Measurements from ENCODE around the gene KPTN. TPM values are rescaled to one million over a fixed set of nuclear protein-coding genes. Genes with fewer than 3 reads are reported as not detected.

The KPTN gene
- total RNA-seq, 1 experiment from 2014 or later, result 22.8 TPM

- no peak for DNase-seq
- CTCF ChIA-PET, result interaction anchor here (0.5 kb wide), 1 partner anchor 1852 kb away, joined by 8 read pairs; no protein-coding TSS in a partner anchor
- intact Hi-C loops (cut with micrococcal nuclease; ENCODE audit: unreplicated experiment), result no loop called here
- Mint-ChIP-seq H3K4me1 (ENCODE audit: low read depth, unreplicated experiment) (no peaks in the 10 kb centered on the region), H3K27ac (ENCODE audit: unreplicated experiment) (peak overlapping the region; percentile 20), H3K36me3 (ENCODE audit: insufficient read depth, unreplicated experiment) (peaks cover 41% of the 10 kb centered on the region), H3K27me3 (ENCODE audit: unreplicated experiment) (no peaks in the 10 kb centered on the region), H3K9me3 (ENCODE audit: low read depth, unreplicated experiment) (no peaks in the 10 kb centered on the region), H3K4me3 (ENCODE audit: low read depth, unreplicated experiment) (no peak overlapping the region)
- TF ChIP-seq CTCF (IDR thresholded peaks at IDR 0.05; ENCODE audit: unreplicated experiment), result no peak
- BruUV-seq (replicated peaks), result no TSS peak
Observed at GRCh38 chr19:47495478-47496372, 11.7 kb upstream of the KPTN start.

GRCh38 chr19:47494729-47495128 lies 10.7 kb upstream of the KPTN start:
- CTCF ChIA-PET, result interaction anchor here (0.6 kb wide), 1 partner anchor 160 kb away, joined by 3 read pairs; no protein-coding TSS in a partner anchor
- BruUV-seq (replicated peaks), result no TSS peak
- Mint-ChIP-seq H3K27ac (ENCODE audit: unreplicated experiment) (no peak overlapping the region), H3K27me3 (ENCODE audit: unreplicated experiment) (no peaks in the 10 kb centered on the region), H3K9me3 (ENCODE audit: low read depth, unreplicated experiment) (no peaks in the 10 kb centered on the region), H3K36me3 (ENCODE audit: insufficient read depth, unreplicated experiment) (peaks cover 50% of the 10 kb centered on the region), H3K4me3 (ENCODE audit: low read depth, unreplicated experiment) (no peak overlapping the region), H3K4me1 (ENCODE audit: low read depth, unreplicated experiment) (no peaks in the 10 kb centered on the region)
- no peak for DNase-seq
- intact Hi-C loops (cut with micrococcal nuclease; ENCODE audit: unreplicated experiment), result no loop called here
- no peak for TF ChIP-seq CTCF (IDR thresholded peaks at IDR 0.05; ENCODE audit: unreplicated experiment)

- H3K4me3 Mint-ChIP-seq (ENCODE audit: low read depth, unreplicated experiment), result no peak overlapping the region
- H3K27ac Mint-ChIP-seq (ENCODE audit: unreplicated experiment), result no peak overlapping the region
- H3K36me3 Mint-ChIP-seq (ENCODE audit: insufficient read depth, unreplicated experiment), result peaks cover 53% of the 10 kb centered on the region
- BruUV-seq (replicated peaks), result no TSS peak
- DNase-seq, result no peak
- intact Hi-C loops (cut with micrococcal nuclease; ENCODE audit: unreplicated experiment), result no loop called here
- TF ChIP-seq CTCF (IDR thresholded peaks at IDR 0.05; ENCODE audit: unreplicated experiment), result no peak
- CTCF ChIA-PET, result interaction anchor here (0.6 kb wide), 1 partner anchor 160 kb away, joined by 3 read pairs; no protein-coding TSS in a partner anchor
- no peaks in the 10 kb centered on the region for H3K27me3 Mint-ChIP-seq (ENCODE audit: unreplicated experiment)
- H3K9me3 Mint-ChIP-seq (ENCODE audit: low read depth, unreplicated experiment), result no peaks in the 10 kb centered on the region
- H3K4me1 Mint-ChIP-seq (ENCODE audit: low read depth, unreplicated experiment), result no peaks in the 10 kb centered on the region
Observed at GRCh38 chr19:47494211-47494547, 10.2 kb upstream of the KPTN start.

- H3K4me3 Mint-ChIP-seq (ENCODE audit: low read depth, unreplicated experiment), result no peak overlapping the region
- H3K4me1 Mint-ChIP-seq (ENCODE audit: low read depth, unreplicated experiment), result no peaks in the 10 kb centered on the region
- peaks cover 54% of the 10 kb centered on the region for H3K36me3 Mint-ChIP-seq (ENCODE audit: insufficient read depth, unreplicated experiment)
- H3K27me3 Mint-ChIP-seq (ENCODE audit: unreplicated experiment), result no peaks in the 10 kb centered on the region
- BruUV-seq (replicated peaks), result no TSS peak
- no peak for TF ChIP-seq CTCF (IDR thresholded peaks at IDR 0.05; ENCODE audit: unreplicated experiment)
- no peak overlapping the region for H3K27ac Mint-ChIP-seq (ENCODE audit: unreplicated experiment)
- H3K9me3 Mint-ChIP-seq (ENCODE audit: low read depth, unreplicated experiment), result no peaks in the 10 kb centered on the region
- DNase-seq, result no peak
- intact Hi-C loops (cut with micrococcal nuclease; ENCODE audit: unreplicated experiment), result no loop called here
- CTCF ChIA-PET, result no interaction called here
Observed at GRCh38 chr19:47493378-47494210, 9.6 kb upstream of the KPTN start.

Measured in Calu3 (cell line).